Heart left ventricle (tissue), 13 donors: ENCODE measurements around the gene RNF149.

ENCODE experiments used
- CTCF ChIP-seq, 12 donors: fragments of 200-600 bp; sonication (generic) in 4 of 12; IDR thresholded peaks; one replicate each; pipeline versions ENCODE4 v1.5.0 to v1.8.0; 2018 to 2022; ENCODE audit warnings: antibody characterized with exemption in 12 of 12, mild to moderate bottlenecking in 5 of 12
- POLR2A ChIP-seq, 2 donors: fragments of 450-650 bp; IDR thresholded peaks; one replicate each; pipeline ENCODE4 v1.6.1; 2017; ENCODE audit warnings: antibody characterized with exemption in 2 of 2, mild to moderate bottlenecking in 2 of 2, moderate library complexity in 2 of 2
- donor health status: ischemic (EF 13 %, LVEDD 7.1; RV severe dilation, severe dysfunction).
- donor health status: DM: no; HTN: yes; CAD: no.
- donor health status: DM: no; HTN: no; CAD: no.
- donor health status: ischemic (EF 25% LVEDD 6.9; RV normal size, moderate dysfunction).
- donor health status: ischemic (EF 25% LVEDD 5.7; RV mildly dilated, moderate dysfunction).
- donor health status: ischemic (EF 35%, LVEDD 5.7; RV mildly dilated, moderate dysfunction).
- donor health status: nonischemic (EF 11% LVEDD 7.7; RV severe dilation, severe dysfunction).
- donor health status: DM: yes; HTN: yes; CAD: no.
- donor health status: PGD.
- donor health status: ischemic (EF 29% LVEDD 5.4; RV normal size, mild dysfunction).
- donor health status: nonischemic (EF 23%, LVEDD 6.1; RV moderate dilation, normal function).

- TF ChIP-seq POLR2A (IDR thresholded peaks at IDR 0.05) (no peak), CTCF (IDR thresholded peaks at IDR 0.05) (no peak)
These were observed 40.4 kb upstream of the RNF149 start for GRCh38 chr2:101348883-101349282.
